ENCODE measurements around the gene IMMT.

The IMMT gene

DNA sequence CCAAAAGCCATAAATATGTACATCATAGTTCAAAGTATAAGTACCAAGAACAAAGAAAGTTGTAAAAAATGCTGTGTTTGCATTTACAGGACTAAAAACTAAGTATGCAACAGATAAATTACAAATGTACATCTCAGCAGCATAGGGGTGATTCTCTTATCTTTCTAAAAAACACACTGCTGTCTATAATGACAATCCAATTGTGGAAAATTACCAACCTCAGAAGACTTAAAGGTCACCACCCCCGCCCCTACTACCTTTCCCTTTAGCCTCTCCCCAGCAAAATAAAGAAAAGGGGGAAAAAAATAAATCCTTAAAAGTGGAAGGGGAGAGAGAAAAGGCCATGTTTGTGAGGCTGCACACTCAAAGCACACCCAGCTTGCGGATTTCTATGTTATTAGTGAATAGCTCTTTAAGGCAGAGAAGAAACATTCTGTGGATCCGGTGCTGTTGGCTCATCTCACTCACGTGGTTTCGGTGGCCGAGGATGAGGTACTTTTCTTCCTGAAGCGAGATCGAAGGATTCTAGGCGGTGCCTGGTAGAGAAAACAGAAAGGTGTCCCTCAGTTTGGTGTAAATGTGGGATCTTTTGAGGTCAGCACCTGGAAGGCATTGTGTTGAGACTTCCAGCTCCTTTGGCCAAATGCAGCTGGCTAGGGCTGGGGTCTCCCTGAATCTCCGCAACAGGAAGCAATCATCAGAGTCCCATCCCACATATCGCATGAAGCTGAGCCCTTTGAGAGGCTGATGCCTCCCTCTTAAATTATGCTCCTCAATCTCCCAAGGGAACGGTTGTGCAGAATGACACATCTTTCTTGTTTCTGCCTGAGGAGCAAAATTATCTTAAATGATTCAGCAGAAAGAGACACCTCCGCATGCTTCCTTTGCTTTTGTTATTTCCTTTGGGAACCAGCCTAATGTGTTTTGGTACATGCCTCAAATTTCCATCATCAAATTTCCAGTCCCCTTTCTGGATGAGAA, 21.6 kb upstream of the IMMT start:
- TF ChIP-seq GATA2 (IDR thresholded peaks at IDR 0.05; ENCODE audit: low read depth, low read length): no peak
- TF ChIP-seq GATA3 (IDR thresholded peaks at IDR 0.05; ENCODE audit: low read depth, low read length): no peak

DNA sequence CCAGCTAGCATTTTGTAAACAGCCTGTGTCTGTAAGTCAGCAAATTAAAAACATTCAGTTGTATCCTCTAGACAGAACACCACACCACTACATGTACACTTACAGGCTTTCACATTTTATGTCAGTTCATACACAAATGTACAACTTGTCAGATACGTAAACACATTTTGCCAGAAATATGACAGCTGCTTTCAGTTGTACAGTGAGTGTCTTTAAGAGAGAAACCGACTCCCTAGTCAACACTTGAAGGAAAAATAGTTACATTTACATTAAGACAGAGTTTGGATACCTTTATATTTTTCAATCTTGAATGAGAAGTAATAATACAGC, 19.2 kb upstream of the IMMT start:
- no peak for TF ChIP-seq GATA2 (IDR thresholded peaks at IDR 0.05; ENCODE audit: low read depth, low read length)

DNA sequence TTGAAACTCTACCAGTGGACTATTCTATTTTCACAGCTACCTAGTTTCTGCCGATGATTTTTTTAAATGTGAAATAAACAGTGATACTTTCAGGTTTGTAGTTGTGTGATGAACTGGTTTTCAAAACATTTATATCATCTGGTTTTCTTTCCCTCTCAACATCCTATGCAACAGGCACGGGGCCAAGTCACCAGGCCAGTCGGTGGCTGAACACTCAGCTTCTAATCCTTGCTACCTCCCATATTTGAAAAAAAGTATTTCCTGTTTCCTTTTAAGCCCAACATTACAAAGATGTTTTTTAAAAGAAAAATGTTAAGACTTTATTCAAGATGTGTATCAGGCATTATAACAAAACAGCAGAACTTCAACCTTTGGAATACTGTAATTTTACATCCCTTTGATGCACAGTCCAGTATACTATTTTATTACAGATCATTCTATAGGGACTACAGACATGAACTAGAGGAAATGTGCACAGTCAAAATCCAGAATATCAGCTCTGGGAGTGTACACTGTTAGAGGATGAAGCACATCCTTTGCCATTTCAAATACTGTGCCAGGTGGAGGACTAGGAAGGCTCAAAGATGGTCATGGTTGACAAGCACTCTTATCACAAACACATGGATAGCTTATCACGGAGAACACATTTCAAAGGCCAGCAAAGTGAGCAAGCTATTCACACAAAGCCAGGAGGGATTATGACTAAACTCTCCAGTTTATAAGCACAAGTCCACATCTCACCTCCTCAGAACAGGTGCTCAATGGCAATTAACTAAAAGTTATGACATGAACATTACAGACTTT, 18.6 kb upstream of the IMMT start:
- TF ChIP-seq GATA3 (IDR thresholded peaks at IDR 0.05; ENCODE audit: low read depth, low read length) (no peak), GATA2 (IDR thresholded peaks at IDR 0.05; ENCODE audit: low read depth, low read length) (peak; percentile 37; the same call in 1 of the 2 replicates)

DNA sequence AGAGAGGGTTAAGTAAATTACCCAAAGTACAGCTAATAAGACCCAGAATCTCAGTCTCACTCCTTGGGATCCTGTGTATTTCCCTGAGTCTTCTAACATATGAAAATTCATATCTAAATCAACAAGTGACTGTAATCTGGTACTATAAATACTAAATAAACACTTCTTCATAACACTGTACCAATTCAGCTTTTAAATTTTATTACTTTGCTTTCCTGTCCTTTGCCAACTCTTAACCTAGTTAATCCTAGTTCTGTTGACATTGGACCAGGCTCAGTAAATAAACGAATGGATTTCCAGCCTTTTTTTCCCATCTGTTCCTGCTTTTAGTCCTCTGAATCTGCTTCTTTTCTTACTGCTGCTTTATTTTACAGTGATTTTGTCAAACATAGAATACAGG, 17.8 kb upstream of the IMMT start:
- TF ChIP-seq GATA3 (IDR thresholded peaks at IDR 0.05; ENCODE audit: low read depth, low read length) (no peak), GATA2 (IDR thresholded peaks at IDR 0.05; ENCODE audit: low read depth, low read length) (no peak)

DNA sequence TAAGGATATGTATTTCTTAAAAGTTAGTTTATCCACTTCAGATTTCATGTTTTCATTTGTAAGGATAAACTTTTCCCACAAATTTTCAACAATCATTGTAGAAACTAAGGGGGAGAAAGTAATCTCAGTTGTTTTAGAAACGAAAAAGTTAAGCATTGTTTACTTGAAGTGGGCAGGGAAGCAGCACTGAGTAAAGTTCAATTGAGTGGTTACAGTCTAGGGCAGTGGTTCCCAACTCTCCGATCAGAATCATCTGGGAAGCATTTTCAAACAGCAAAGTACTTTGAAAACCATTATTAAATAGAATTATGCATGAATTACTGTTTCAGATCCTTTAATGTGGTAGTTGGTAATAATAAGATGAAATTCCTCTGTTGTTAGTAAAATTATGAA, 16.5 kb upstream of the IMMT start:
- no peak for TF ChIP-seq GATA3 (IDR thresholded peaks at IDR 0.05; ENCODE audit: low read depth, low read length)
- no peak for TF ChIP-seq GATA2 (IDR thresholded peaks at IDR 0.05; ENCODE audit: low read depth, low read length)

DNA sequence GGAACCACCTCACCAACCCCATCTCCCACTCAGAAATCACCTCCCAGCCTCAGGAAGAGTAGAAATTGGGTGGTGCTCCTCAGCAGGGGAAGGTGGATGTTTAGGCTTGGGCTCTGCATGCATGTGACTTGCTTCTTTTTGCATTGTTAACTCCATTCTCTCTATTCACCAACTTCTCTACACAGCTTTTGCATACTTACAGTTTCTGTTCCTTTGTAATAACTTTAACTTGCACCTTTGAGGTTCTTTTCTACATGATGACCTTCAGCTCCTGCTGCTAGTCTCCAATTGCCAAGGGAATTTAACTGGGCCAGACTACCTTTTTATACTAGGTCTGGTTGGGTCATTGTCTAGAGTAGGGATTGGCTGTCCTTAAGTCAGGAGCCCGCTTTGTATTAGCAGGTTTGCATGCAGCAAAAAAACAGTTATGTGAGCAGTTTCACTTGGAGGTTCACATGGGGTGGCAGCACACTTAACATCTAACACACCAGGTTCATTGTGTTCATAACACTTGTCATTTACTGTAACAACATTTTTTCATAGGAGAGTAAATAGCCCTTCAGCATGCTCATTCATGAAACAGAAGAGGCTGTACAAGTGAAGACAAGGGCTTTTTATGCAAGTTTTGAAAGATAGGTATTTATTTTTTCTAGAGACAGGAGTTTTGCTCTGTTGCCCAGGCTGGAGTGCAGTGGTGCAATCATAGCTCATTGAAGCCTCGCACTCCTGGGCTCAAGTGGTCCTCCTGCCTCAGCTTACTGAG, 16.0 kb upstream of the IMMT start:
- TF ChIP-seq GATA3 (IDR thresholded peaks at IDR 0.05; ENCODE audit: low read depth, low read length) (no peak), GATA2 (IDR thresholded peaks at IDR 0.05; ENCODE audit: low read depth, low read length) (no peak)

DNA sequence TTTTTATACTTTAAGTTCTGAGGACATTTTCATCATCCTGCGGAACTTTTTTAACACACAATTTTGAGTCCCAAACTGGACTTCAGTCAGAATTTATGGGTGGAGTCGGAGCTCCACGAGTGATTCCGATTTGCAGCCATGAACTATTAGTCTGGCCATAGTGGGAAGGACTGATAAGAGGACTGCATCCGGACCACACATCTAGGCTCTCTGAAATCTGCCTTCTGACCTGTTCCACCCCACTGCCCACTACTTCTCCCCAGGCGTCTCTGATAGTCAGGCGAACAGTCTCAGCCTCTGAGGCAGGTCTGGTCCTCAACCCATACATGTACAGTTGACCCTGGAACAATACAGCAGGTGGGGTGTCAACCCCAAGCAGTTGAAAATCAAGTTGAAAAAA, 9.2 kb upstream of the IMMT start:
- TF ChIP-seq GATA2 (IDR thresholded peaks at IDR 0.05; ENCODE audit: low read depth, low read length) (no peak), GATA3 (IDR thresholded peaks at IDR 0.05; ENCODE audit: low read depth, low read length) (no peak)

DNA sequence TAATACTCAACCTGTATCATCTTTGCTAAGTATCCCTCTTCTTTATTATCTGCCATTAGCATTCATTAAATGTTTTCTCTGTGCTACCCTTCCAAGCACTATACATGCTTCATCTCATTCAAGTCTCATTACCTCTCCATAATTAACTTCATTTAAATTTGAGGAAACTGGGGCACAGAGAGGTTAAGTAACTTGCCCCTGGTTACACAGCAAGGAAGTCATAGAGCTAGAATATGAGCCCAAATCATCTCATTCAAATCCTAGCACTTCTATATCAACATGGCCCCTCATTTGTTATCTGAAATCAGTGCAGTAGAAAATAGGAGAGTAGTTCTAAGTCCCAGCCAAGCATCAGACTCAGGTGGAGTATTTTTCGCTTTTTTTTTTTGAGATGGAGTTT, 8.4 kb upstream of the IMMT start:
- TF ChIP-seq GATA3 (IDR thresholded peaks at IDR 0.05; ENCODE audit: low read depth, low read length): no peak
- no peak for TF ChIP-seq GATA2 (IDR thresholded peaks at IDR 0.05; ENCODE audit: low read depth, low read length)

DNA sequence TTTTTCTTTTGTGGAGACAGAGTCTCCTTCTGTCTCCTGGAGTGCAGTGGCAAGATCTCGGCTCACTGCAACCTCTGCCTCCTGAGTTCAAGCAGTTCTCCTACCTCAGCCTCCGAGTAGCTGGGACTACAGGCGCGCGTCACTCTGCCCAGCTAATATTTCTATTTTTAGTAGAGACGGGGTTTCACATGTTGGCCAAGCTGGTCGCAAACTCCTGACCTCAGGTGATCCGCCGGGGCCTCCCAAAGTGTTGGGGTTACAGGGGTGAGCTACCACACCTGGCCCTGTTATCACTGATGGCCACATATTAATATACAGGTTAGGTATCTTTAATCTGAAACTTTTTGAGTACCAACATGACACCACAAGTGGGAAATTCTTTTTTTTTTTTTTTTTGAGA, 7.4 kb upstream of the IMMT start:
- no peak for TF ChIP-seq GATA2 (IDR thresholded peaks at IDR 0.05; ENCODE audit: low read depth, low read length)
- no peak for TF ChIP-seq GATA3 (IDR thresholded peaks at IDR 0.05; ENCODE audit: low read depth, low read length)

DNA sequence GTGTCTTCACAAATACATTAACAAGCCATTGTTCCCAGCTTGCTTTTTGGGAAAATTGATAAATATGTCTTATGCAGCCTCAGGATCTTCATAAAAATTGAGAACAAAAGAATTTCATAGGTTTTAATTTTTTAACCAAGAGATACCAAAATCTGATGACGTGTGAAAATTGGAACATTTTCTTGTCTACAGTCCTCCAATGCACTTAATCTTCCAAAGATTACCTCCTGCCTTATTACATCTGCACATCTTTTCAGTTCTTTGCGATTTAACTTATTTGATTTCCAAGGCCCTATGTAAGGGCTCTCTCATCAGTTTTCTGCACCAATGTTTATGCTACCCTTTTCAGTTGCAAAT, 7.1 kb upstream of the IMMT start:
- TF ChIP-seq GATA3 (IDR thresholded peaks at IDR 0.05; ENCODE audit: low read depth, low read length): no peak
- no peak for TF ChIP-seq GATA2 (IDR thresholded peaks at IDR 0.05; ENCODE audit: low read depth, low read length)

DNA sequence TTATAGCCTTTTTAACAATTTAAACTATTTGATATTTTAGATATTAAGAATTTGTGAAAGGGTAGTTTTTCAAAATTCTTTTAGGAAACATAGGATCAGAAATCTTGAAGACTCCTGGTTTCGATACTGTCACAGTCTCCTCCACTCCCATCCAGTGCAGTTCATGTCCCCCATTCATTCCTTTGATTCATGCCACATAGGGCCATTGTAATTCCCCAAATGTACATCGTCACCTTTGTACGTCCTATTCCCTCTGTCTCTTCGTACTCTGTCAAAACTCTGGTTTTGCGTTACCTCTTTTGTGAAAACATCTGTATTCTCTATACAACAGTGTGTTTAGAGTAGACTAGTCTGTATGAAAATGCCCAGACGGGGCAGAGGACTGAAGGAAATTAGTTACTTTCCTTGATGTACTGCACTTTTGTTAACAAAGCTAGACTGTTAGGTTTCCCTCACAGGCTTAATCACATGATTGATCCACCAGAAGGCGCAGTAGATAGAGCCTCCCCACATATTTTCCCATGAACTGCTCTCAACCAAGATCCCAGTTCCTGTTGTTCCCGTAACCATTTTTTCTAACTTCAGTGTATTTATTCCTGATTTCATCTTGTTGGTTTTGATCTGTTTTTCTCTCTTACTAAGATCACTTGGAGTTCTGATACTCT, 6.5 kb upstream of the IMMT start:
- TF ChIP-seq GATA3 (IDR thresholded peaks at IDR 0.05; ENCODE audit: low read depth, low read length) (no peak), GATA2 (IDR thresholded peaks at IDR 0.05; ENCODE audit: low read depth, low read length) (no peak)

DNA sequence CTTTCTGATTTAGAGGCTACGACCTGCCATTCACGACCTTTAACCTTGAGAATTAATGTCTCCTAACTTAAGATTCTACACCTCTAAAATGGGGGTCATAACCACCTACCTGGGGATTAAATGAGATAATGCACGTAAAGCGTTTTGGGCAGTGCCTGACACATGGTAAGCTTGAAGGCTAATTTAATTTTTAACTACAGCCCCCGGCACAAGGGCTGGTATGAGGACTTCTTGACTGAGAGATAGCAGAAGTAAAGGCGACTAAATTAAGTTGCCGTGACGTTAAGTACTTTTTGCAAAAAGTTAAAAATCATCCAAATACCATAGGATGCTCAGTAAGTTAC, 4.5 kb upstream of the IMMT start:
- TF ChIP-seq GATA2 (IDR thresholded peaks at IDR 0.05; ENCODE audit: low read depth, low read length) (no peak), GATA3 (IDR thresholded peaks at IDR 0.05; ENCODE audit: low read depth, low read length) (no peak)

DNA sequence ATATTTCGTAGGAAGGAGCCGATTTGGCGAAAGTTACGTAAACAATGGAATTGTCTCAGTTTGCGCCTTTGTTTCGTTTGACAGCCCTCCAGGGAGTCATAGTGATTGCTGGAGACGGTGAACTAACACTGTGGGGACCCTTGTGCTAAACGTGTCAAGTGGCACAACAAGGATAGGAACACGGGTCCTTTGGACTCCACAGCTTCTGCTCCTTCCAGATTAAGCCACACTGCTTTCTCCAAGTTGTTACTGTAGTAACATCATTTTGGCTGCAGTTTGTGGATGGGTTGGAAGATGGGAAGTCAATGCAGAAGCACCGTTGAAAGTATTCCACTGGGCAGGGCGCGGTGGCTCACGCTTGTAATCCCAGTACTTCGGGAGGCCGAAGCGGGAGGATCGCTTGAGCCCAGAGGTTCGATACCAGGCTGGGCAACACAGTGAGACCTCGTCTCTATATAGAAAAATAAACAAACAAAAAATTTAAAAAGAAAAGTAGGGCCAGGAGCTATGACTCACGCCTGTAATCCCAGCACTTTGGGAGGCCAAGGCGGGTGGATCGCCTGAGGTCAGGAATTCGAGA, 636 bp upstream of the IMMT start:
- no peak for TF ChIP-seq GATA2 (IDR thresholded peaks at IDR 0.05; ENCODE audit: low read depth, low read length)
- TF ChIP-seq GATA3 (IDR thresholded peaks at IDR 0.05; ENCODE audit: low read depth, low read length): no peak

DNA sequence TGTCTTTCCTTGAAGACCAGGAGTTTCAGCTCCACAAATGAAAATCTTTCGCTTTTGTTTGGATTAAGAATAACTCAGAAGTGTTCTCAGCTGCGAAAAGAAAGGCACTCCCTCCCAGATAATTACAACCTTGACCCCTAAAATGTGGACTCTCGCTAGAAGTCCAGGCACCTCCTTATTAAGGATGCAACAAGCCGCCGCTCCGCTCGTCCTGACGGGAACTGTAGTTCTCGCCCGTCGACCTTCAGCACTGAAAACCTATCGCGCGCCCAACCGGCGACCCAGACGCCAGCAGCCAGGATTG, 559 bp downstream of the IMMT start:
- TF ChIP-seq GATA3 (IDR thresholded peaks at IDR 0.05; ENCODE audit: low read depth, low read length): no peak
- TF ChIP-seq GATA2 (IDR thresholded peaks at IDR 0.05; ENCODE audit: low read depth, low read length): no peak

All from SH-SY5Y (cell line).